Vagina (tissue), 2 donors: ENCODE measurements around the gene CRBN. TPM values are rescaled to one million over a fixed set of nuclear protein-coding genes. Genes with fewer than 3 reads are reported as not detected.

ENCODE experiments used
- DNase-seq, 2 donors: peaks; one replicate each; pipeline ENCODE4 v3.0.0-alpha.2; 2017; ENCODE audit errors: extremely low spot score in 2 of 2
- H3K27ac ChIP-seq: fragments of 200-600 bp; sonication (generic); one replicate; pipeline ENCODE4 v1.5.1; 2019
- H3K27me3 ChIP-seq: fragments of 200-600 bp; sonication (generic); one replicate; pipeline ENCODE4 v1.5.1; 2019
- H3K36me3 ChIP-seq, 2 donors: fragments of 200-600 bp; sonication (generic); one replicate each; pipeline ENCODE4 v1.5.1; 2017 to 2019
- H3K4me1 ChIP-seq: fragments of 200-600 bp; sonication (generic); one replicate; pipeline ENCODE4 v1.5.1; 2019
- H3K4me3 ChIP-seq, 2 donors: fragments of 200-600 bp; sonication (generic); 1 replicate in 1 of 2; 2 replicates in 1 of 2; pipeline ENCODE4 v1.5.1; 2016 to 2019
- H3K9me3 ChIP-seq: fragments of 200-600 bp; sonication (generic); one replicate; pipeline ENCODE4 v1.5.1; 2019
- POLR2A ChIP-seq, 2 donors: fragments of 450-650 bp; IDR thresholded peaks; one replicate each; pipeline ENCODE4 v1.6.1; 2017; ENCODE audit warnings: antibody characterized with exemption in 2 of 2, mild to moderate bottlenecking in 2 of 2, moderate library complexity in 2 of 2
- POLR2AphosphoS5 ChIP-seq, 2 donors: sonication (generic); formaldehyde crosslinking; IDR thresholded peaks; one replicate each; pipeline ENCODE4 v1.9.0; 2017; ENCODE audit warnings: antibody characterized with exemption in 2 of 2, mild to moderate bottlenecking in 2 of 2, low read depth in 1 of 2; ENCODE audit not compliant: insufficient read depth in 1 of 2
- intact Hi-C: fragments of 100-400 bp; cut with DNase I; formaldehyde crosslinking; loops from one replicate; pipeline ENCODE4 v1.15.1; 2023
- total RNA-seq: library from RNA; depleted of rRNA; stranded (reverse); fragments of >200 nt; gene quantifications from one replicate; pipeline ENCODE4 v1.2.3, GENCODE V29; 2016
- TF ChIP-seq, protein P1 (sequence below), 3 experiments: fragments of 450-650 bp in 2 of 3; fragments of 200-600 bp in 1 of 3; sonication (generic) in 1 of 3; IDR thresholded peaks; one replicate each; pipeline ENCODE4 v1.5.1; 2017 to 2019; ENCODE audit warnings: antibody characterized with exemption in 3 of 3, mild to moderate bottlenecking in 2 of 3, moderate library complexity in 2 of 3

Gene CRBN
- total RNA-seq = 30.7 TPM

DNA sequence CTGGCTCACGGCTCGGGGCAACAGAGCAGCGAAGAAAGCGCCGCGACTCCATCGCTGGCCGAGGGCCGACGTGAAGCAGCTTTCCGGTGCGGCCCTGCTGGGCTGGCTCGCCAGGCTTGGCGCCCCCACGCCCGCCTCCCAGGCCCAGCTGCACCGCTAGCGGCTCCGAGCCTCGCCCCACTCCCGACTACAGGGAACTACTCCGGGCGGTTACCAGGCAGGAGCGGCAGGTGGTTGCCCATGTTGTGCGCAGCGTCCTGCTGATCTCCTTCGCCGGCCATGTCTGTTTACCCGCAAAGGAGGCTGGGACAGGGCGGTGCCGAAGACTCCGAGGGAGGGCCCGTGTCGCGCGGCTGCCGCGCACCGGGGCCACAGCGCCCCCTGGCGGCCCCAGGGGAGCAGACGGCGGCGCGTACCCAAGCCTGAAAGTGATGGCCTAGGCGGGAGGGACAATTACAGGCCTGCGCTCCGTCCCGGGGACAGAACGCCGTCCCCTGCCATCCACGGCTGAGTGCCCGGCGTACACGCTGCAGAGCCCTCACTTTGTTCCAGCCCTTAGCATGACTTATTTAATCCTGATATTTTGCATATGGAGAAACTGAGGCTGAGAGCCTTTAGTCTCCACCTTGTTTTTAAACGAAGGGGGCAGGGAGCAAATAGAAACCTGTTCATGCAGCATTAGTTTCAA is at the start of gene CRBN:
Gene CRBN (minus strand): TSS at position 285 of the 688 bp plus-strand sequence. CDS start 4 bp downstream, at position 281.
- H3K36me3 ChIP-seq = peaks cover 0 to 5% of the 10 kb centered on the region in 2 donors
- peak within 1 kb of the TSS; percentile 83 for H3K27ac ChIP-seq
- H3K27me3 ChIP-seq = no peaks in the 10 kb centered on the region
- H3K4me3 ChIP-seq = peak within 1 kb of the TSS; percentile 68 to 99
- H3K9me3 ChIP-seq = no peaks in the 10 kb centered on the region
- TF ChIP-seq POLR2A (IDR thresholded peaks at IDR 0.05) = no peak
- TF ChIP-seq, protein P1, sequence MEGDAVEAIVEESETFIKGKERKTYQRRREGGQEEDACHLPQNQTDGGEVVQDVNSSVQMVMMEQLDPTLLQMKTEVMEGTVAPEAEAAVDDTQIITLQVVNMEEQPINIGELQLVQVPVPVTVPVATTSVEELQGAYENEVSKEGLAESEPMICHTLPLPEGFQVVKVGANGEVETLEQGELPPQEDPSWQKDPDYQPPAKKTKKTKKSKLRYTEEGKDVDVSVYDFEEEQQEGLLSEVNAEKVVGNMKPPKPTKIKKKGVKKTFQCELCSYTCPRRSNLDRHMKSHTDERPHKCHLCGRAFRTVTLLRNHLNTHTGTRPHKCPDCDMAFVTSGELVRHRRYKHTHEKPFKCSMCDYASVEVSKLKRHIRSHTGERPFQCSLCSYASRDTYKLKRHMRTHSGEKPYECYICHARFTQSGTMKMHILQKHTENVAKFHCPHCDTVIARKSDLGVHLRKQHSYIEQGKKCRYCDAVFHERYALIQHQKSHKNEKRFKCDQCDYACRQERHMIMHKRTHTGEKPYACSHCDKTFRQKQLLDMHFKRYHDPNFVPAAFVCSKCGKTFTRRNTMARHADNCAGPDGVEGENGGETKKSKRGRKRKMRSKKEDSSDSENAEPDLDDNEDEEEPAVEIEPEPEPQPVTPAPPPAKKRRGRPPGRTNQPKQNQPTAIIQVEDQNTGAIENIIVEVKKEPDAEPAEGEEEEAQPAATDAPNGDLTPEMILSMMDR (IDR thresholded peaks at IDR 0.05) = peak; percentile 96 to 100 (median 97)
- peak; percentile 65 to 81 for TF ChIP-seq POLR2AphosphoS5 (IDR thresholded peaks at IDR 0.05; ENCODE audit: insufficient read depth in 1 of 2, low read depth in 1 of 2)
- no peak for DNase-seq
- H3K4me1 ChIP-seq = peaks cover 26% of the 10 kb centered on the region
- intact Hi-C loops = no loop called here

DNA sequence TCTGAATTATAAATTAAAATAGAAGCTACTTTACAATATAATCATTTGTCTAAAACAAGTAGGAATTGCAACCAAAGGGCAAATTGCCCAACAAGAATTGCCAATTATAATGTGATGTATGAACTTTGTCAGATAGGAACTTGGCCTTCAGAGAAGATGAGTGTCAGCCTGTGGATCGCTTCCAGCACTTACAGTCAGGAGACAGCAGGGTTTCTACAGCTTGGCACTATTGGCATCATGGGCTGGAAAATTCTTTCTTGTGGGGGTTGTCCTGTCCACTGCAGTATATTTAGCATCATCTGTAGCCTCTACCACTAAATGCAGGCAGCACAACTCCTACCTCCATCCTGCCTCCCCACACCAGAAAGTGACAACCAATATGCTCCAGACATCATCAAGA is 48.1 kb upstream of the CRBN start:
- H3K36me3 ChIP-seq = no peaks in the 10 kb centered on the region
- TF ChIP-seq, protein P1 (IDR thresholded peaks at IDR 0.05) = no peak
- no peak for TF ChIP-seq POLR2AphosphoS5 (IDR thresholded peaks at IDR 0.05; ENCODE audit: insufficient read depth in 1 of 2, low read depth in 1 of 2)
- TF ChIP-seq POLR2A (IDR thresholded peaks at IDR 0.05) = no peak
- no peaks in the 10 kb centered on the region for H3K9me3 ChIP-seq
- intact Hi-C loops = no loop called here
- no peaks in the 10 kb centered on the region for H3K27me3 ChIP-seq
- H3K4me3 ChIP-seq = no peak overlapping the region
- DNase-seq = no peak
- no peaks in the 10 kb centered on the region for H3K4me1 ChIP-seq
- no peak overlapping the region for H3K27ac ChIP-seq

DNA sequence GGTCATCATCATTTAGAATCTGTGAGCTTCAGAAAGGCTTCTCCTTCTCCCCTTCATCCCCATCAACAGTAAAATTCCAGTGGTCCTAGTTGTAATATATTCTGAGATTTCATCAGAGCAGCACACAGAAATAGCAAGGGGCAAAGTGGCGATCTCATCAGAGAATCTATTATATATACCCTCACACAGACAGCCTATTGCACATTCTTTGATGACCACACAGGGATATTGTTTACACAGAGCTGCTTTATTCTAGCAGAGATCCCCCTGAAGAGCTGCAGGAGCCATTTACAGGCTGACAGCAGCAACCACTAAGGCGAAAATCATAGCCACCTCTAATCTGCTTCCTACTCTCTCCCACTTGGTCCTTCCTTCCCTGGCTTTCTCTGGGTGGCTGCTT is 42.0 kb upstream of the CRBN start:
- H3K27me3 ChIP-seq = no peaks in the 10 kb centered on the region
- no peak for DNase-seq
- no peak overlapping the region for H3K27ac ChIP-seq
- no peak overlapping the region for H3K4me3 ChIP-seq
- no peaks in the 10 kb centered on the region for H3K4me1 ChIP-seq
- TF ChIP-seq POLR2AphosphoS5 (IDR thresholded peaks at IDR 0.05; ENCODE audit: insufficient read depth in 1 of 2, low read depth in 1 of 2) (no peak), POLR2A (IDR thresholded peaks at IDR 0.05) (no peak)
- TF ChIP-seq, protein P1 (IDR thresholded peaks at IDR 0.05) = no peak
- H3K36me3 ChIP-seq = no peaks in the 10 kb centered on the region
- intact Hi-C loops = no loop called here
- no peaks in the 10 kb centered on the region for H3K9me3 ChIP-seq

DNA sequence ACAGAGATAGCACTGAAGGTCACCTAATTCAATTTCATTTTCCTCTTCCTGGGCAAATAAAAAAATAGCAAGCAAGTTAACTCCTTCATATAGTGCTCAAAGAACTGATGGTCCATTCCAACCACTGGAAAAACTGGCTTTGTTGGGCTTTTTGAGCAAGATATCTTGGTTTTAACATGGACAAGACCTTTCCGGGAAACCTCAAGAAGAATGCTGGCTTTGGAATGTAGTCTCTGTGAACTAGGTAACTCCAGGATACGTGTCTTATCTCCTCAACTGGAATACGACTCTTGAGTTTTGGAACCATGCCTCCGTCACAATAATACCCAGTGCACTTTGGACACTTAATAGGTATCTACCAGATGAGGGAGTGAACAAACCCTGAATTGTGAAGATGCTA is 36.9 kb upstream of the CRBN start:
- no peak for DNase-seq
- Histone ChIP-seq H3K4me3 (no peak overlapping the region), H3K4me1 (no peaks in the 10 kb centered on the region), H3K27me3 (no peaks in the 10 kb centered on the region), H3K9me3 (no peaks in the 10 kb centered on the region), H3K36me3 (no peaks in the 10 kb centered on the region), H3K27ac (no peak overlapping the region)
- TF ChIP-seq POLR2A (IDR thresholded peaks at IDR 0.05) (no peak), POLR2AphosphoS5 (IDR thresholded peaks at IDR 0.05; ENCODE audit: insufficient read depth in 1 of 2, low read depth in 1 of 2) (no peak)
- TF ChIP-seq, protein P1 (IDR thresholded peaks at IDR 0.05) = no peak
- intact Hi-C loops = no loop called here

DNA sequence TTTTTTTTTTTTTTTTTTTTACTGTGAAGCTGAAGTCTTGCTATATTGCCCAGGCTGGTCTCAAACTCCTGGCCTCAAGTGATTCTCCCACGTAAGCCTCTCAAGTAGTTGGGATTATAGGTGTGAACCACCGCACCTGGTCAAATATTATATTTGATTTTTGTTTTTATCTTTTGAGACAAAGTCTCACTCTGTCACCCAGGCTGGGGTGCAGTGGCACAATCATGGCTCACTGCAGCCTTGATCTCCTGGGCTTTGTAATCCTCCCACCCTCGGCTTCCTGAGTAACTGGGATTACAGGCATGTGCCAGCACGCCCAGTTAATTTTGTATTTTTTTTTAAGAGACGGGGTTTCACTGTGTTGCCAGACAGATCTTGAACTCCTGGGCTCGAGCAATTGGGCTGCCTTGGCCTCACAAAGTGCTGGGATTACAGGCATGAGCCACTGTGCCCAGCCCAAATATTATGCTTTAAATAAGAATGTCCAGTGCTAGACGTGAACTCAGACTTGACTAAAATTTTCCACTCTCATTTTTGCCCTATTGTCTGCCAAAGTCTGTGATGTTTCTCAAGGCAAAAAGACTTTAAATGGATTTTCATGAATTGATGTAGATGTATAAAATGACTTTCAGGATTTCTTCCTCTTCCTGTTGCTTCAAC is 33.4 kb upstream of the CRBN start:
- intact Hi-C loops = no loop called here
- H3K27me3 ChIP-seq = no peaks in the 10 kb centered on the region
- DNase-seq = no peak
- H3K4me1 ChIP-seq = no peaks in the 10 kb centered on the region
- H3K27ac ChIP-seq = no peak overlapping the region
- TF ChIP-seq, protein P1 (IDR thresholded peaks at IDR 0.05) = no peak
- no peak for TF ChIP-seq POLR2AphosphoS5 (IDR thresholded peaks at IDR 0.05; ENCODE audit: insufficient read depth in 1 of 2, low read depth in 1 of 2)
- H3K9me3 ChIP-seq = no peaks in the 10 kb centered on the region
- H3K36me3 ChIP-seq = no peaks in the 10 kb centered on the region
- no peak overlapping the region for H3K4me3 ChIP-seq
